HCT116 (cell line): ENCODE data around the gene RPRD1B. TPM values are rescaled to one million over a fixed set of nuclear protein-coding genes. Genes with fewer than 3 reads are reported as not detected.

Experiments used
- ATAC-seq: fragments of 200-7000 bp; cut with Tn5 transposase; 2 replicates; pipeline ENCODE4 v1.9.1; 2020; ENCODE audit warnings: mild to moderate bottlenecking, moderate library complexity
- BruUV-seq: library from RNA; stranded (reverse); fragments of 400-500 nt; replicated peaks from 2 replicates; lab custom pipeline; 2021; lab: Mats Ljungman, UMichigan
- CTCF ChIA-PET: fragments of 300-600 bp; sonication (Branson Sonifier 250); formaldehyde crosslinking; loops from one replicate; lab custom pipeline; 2021; ENCODE audit warnings: antibody characterized with exemption; lab: Charles Lee
- POLR2A ChIA-PET: fragments of 300-600, 350-600 bp; sonication (Branson Sonifier 250); formaldehyde crosslinking; loops from one replicate; lab custom pipeline; 2021; ENCODE audit warnings: antibody characterized with exemption; lab: Charles Lee
- RAD21 ChIA-PET, 2 experiments: fragments of 300-600 bp; sonication (Branson Sonifier 250); formaldehyde crosslinking; loops; one replicate each; lab custom pipeline; 2023; ENCODE audit warnings: low total read pairs in 2 of 2; ENCODE audit not compliant: uncharacterized antibody in 2 of 2, unreplicated experiment in 2 of 2, low non-redundant PET in 1 of 2; lab: Charles Lee
- DNase-seq: peaks from one replicate; pipeline ENCODE4 v3.0.0-alpha.2; 2010; ENCODE audit warnings: low read depth, low spot score
- H2AFZ ChIP-seq: fragments of 200-600 bp; shearing (Covaris generic), sonication (generic); 2 replicates; pipeline ENCODE4 v1.6.1; 2017; ENCODE audit warnings: low read depth, mixed run types, mixed read lengths, antibody characterized with exemption, low read length; ENCODE audit not compliant: poor library complexity, severe bottlenecking
- H3K27ac ChIP-seq: 2 replicates; pipeline ENCODE4 v1.5.1; 2012; ENCODE audit warnings: low read depth, low read length
- H3K27me3 ChIP-seq: fragments of 200-600 bp; sonication (generic); 2 replicates; pipeline ENCODE4 v1.6.1; 2016; ENCODE audit warnings: mixed run types, low read length, mixed read lengths; ENCODE audit not compliant: insufficient read depth
- H3K36me3 ChIP-seq, 2 experiments: fragments of 200-500 bp in 1 of 2; fragments of 200-600 bp in 1 of 2; sonication (Bioruptor generic) in 1 of 2; sonication (generic) in 1 of 2; 2 replicates each; pipeline versions ENCODE4 v1.5.1 to v1.6.1; 2014 to 2016; ENCODE audit warnings: low read length in 2 of 2, inconsistent platforms in 1 of 2, mixed read lengths in 1 of 2, mixed run types in 1 of 2; ENCODE audit not compliant: insufficient read depth in 2 of 2, control insufficient read depth in 1 of 2
- H3K4me1 ChIP-seq, 2 experiments: fragments of 200-600 bp in 1 of 2; sonication (generic) in 1 of 2; 2 replicates each; pipeline versions ENCODE4 v1.5.1 to v1.6.1; 2012 to 2017; ENCODE audit warnings: low read length in 2 of 2, inconsistent platforms in 1 of 2, mild to moderate bottlenecking in 1 of 2, mixed read lengths in 1 of 2, mixed run types in 1 of 2, moderate library complexity in 1 of 2; ENCODE audit not compliant: insufficient read depth in 2 of 2, control insufficient read depth in 1 of 2
- H3K4me2 ChIP-seq: fragments of 200-600 bp; sonication (generic); 2 replicates; pipeline ENCODE4 v1.6.1; 2017; ENCODE audit warnings: mixed run types, low read length, mixed read lengths
- H3K4me3 ChIP-seq, 2 experiments: fragments of 200-600 bp in 1 of 2; sonication (generic) in 1 of 2; replicated peaks in 1 of 2; 2 replicates each; pipeline ENCODE4 v1.5.1; 2011 to 2016; ENCODE audit warnings: low read length in 2 of 2, control low read depth in 1 of 2, low read depth in 1 of 2, mild to moderate bottlenecking in 1 of 2, mixed read lengths in 1 of 2, mixed run types in 1 of 2
- H3K79me2 ChIP-seq: fragments of 200-600 bp; sonication (generic); 2 replicates; pipeline ENCODE4 v1.6.1; 2017; ENCODE audit warnings: mild to moderate bottlenecking, mixed run types, low read length, moderate library complexity, mixed read lengths; ENCODE audit not compliant: insufficient read depth
- H3K9ac ChIP-seq: fragments of 200-600 bp; sonication (generic); 2 replicates; pipeline ENCODE4 v1.6.1; 2016; ENCODE audit warnings: low read length, mixed read lengths
- H3K9me2 ChIP-seq: fragments of 200-600 bp; sonication (generic), shearing (Covaris generic); 2 replicates; pipeline ENCODE4 v1.6.1; 2017; ENCODE audit warnings: mixed run types, mild to moderate bottlenecking, moderate library complexity; ENCODE audit not compliant: insufficient read depth
- H3K9me3 ChIP-seq, 2 experiments: fragments of 200-500 bp in 1 of 2; fragments of 200-600 bp in 1 of 2; sonication (Bioruptor generic) in 1 of 2; sonication (generic) in 1 of 2; 2 replicates each; pipeline ENCODE4 v1.6.1; 2014 to 2017; ENCODE audit warnings: low read length in 2 of 2, mixed read lengths in 2 of 2, inconsistent platforms in 1 of 2, low read depth in 1 of 2, mild to moderate bottlenecking in 1 of 2, mixed run types in 1 of 2, moderate library complexity in 1 of 2; ENCODE audit not compliant: control insufficient read depth in 1 of 2, insufficient read depth in 1 of 2
- H4K20me1 ChIP-seq: fragments of 200-600 bp; sonication (generic), shearing (Covaris generic); 2 replicates; pipeline ENCODE4 v1.6.1; 2017; ENCODE audit warnings: mixed run types, mild to moderate bottlenecking, moderate library complexity; ENCODE audit not compliant: insufficient read depth
- CBX3 ChIP-seq: IDR thresholded peaks from 2 replicates; pipeline ENCODE4 v1.6.1; 2012; ENCODE audit warnings: low read depth
- CEBPB ChIP-seq: IDR thresholded peaks from 2 replicates; pipeline ENCODE4 v1.6.1; 2012; ENCODE audit warnings: low read depth
- EGR1 ChIP-seq: IDR thresholded peaks from 2 replicates; pipeline ENCODE4 v1.6.1; 2012; ENCODE audit warnings: low read depth
- EZH2 ChIP-seq: fragments of 200-600 bp; sonication (generic); IDR thresholded peaks from 2 replicates; pipeline ENCODE4 v1.6.1; 2017; ENCODE audit warnings: antibody characterized with exemption, mixed run types
- EZH2phosphoT487 ChIP-seq: fragments of 200-600 bp; IDR thresholded peaks from 2 replicates; pipeline ENCODE4 v1.6.1; 2018; ENCODE audit warnings: antibody characterized with exemption, borderline replicate concordance
- FOSL1 ChIP-seq: IDR thresholded peaks from 2 replicates; pipeline ENCODE4 v1.6.1; 2012; ENCODE audit warnings: low read depth
- RAD21 ChIP-seq: IDR thresholded peaks from 2 replicates; pipeline ENCODE4 v1.6.1; 2012; ENCODE audit warnings: low read depth, mild to moderate bottlenecking
- SRF ChIP-seq: IDR thresholded peaks from 2 replicates; pipeline ENCODE4 v1.6.1; 2012; ENCODE audit warnings: low read depth
- YY1 ChIP-seq: IDR thresholded peaks from 2 replicates; pipeline ENCODE4 v1.6.1; 2011; ENCODE audit warnings: low read length, low read depth, moderate library complexity, mild to moderate bottlenecking; ENCODE audit not compliant: insufficient replicate concordance; ENCODE audit errors: extremely low read depth
- ZFX ChIP-seq: fragments of 450-650 bp; IDR thresholded peaks from 2 replicates; pipeline ENCODE4 v1.6.1; 2017
- ZNF274 ChIP-seq: fragments of 200-500 bp; sonication (Bioruptor generic); IDR thresholded peaks from 2 replicates; pipeline ENCODE4 v1.6.1; 2014; ENCODE audit warnings: mild to moderate bottlenecking, low read depth, low read length, inconsistent platforms
- intact Hi-C: fragments of 100-400 bp; cut with micrococcal nuclease; formaldehyde crosslinking; loops from 2 replicates; pipeline ENCODE4 v1.10.0; 2022
- total RNA-seq: library from RNA; stranded (reverse); gene quantifications from one replicate; pipeline ENCODE4 v1.2.1, GENCODE V29; 2021; ENCODE audit not compliant: unreplicated experiment
- TF ChIP-seq, protein P1 (sequence below), 3 experiments: fragments of 200-600 bp in 1 of 3; sonication (generic) in 1 of 3; IDR thresholded peaks in 2 of 3; conservative IDR thresholded peaks in 1 of 3; 2 replicates each; pipeline ENCODE4 v1.5.1; 2012 to 2017; ENCODE audit warnings: low read depth in 2 of 3, low read length in 2 of 3, antibody characterized with exemption in 1 of 3, borderline replicate concordance in 1 of 3, control low read depth in 1 of 3, mild to moderate bottlenecking in 1 of 3, mixed read lengths in 1 of 3, mixed run types in 1 of 3, moderate library complexity in 1 of 3; ENCODE audit not compliant: insufficient read depth in 1 of 3
- TF ChIP-seq, protein P2 (sequence below): IDR thresholded peaks from 2 replicates; pipeline ENCODE4 v1.6.1; 2012
- TF ChIP-seq, protein P3 (sequence below): IDR thresholded peaks from 2 replicates; pipeline ENCODE4 v1.6.1; 2011; ENCODE audit warnings: mild to moderate bottlenecking, low read length, moderate library complexity; ENCODE audit not compliant: insufficient replicate concordance; ENCODE audit errors: extremely low read depth

RPRD1B gene
- total RNA-seq, 1 experiment from 2014 or later, result 30.7 TPM

DNA sequence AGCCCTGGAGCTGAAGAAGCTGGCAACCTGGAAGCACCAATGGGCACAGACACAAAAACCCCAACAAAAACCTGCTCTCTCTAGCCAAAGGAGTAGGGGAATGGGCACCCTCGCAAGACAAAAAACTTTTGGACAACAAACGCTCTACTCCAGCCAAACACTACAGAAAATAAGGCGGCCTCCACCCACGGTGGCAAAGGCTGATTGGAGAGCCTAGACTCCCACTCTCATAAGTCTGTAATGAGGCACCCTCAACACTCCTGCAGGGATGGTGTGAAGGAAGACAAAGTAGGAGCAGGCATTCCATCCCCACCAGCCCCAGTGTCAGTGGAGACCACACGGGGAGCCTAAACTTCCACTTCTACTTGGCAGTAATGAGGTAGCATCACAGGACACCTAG is 9.1 kb upstream of the RPRD1B start (continued):
- no peak for TF ChIP-seq CEBPB
- TF ChIP-seq EZH2phosphoT487, result no peak
- TF ChIP-seq, protein P1, sequence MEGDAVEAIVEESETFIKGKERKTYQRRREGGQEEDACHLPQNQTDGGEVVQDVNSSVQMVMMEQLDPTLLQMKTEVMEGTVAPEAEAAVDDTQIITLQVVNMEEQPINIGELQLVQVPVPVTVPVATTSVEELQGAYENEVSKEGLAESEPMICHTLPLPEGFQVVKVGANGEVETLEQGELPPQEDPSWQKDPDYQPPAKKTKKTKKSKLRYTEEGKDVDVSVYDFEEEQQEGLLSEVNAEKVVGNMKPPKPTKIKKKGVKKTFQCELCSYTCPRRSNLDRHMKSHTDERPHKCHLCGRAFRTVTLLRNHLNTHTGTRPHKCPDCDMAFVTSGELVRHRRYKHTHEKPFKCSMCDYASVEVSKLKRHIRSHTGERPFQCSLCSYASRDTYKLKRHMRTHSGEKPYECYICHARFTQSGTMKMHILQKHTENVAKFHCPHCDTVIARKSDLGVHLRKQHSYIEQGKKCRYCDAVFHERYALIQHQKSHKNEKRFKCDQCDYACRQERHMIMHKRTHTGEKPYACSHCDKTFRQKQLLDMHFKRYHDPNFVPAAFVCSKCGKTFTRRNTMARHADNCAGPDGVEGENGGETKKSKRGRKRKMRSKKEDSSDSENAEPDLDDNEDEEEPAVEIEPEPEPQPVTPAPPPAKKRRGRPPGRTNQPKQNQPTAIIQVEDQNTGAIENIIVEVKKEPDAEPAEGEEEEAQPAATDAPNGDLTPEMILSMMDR (IDR thresholded peaks at IDR 0.05 in 2 of 3, conservative IDR thresholded peaks at IDR 0.05 in 1 of 3; ENCODE audit: borderline replicate concordance in 1 of 3, insufficient read depth in 1 of 3, low read depth in 2 of 3, low read length in 2 of 3), result no peak
- no peak for TF ChIP-seq YY1
- no peak for TF ChIP-seq CBX3

DNA sequence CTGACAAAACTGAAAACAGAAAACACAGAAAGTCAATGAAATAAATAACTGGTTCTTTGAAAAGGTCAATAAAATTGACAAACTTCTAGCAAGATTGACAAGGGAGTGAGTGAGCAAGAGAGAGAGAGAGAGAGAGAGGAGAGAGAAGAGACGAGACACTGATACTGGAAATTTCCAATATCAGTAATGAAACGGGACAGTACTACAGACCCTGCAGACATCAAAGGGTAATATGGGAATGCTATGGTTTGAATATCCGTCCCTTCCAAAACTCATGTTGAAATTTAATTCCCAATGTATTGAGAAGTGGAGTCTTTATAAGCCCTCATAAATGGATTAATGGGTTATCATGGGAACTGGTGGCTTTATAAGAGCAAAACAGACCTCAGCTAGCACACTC is 4.1 kb upstream of the RPRD1B start:
- H3K27ac ChIP-seq, result no peak overlapping the region
- ATAC-seq (no peak), DNase-seq (no peak)
- ChIA-PET CTCF (interaction anchor here (0.6 kb wide), 1 partner anchor 23 kb away, joined by 5 read pairs; no protein-coding TSS in a partner anchor), RAD21 (no interaction called here), POLR2A (no interaction called here)
- no peak overlapping the region for H3K4me3 ChIP-seq
- no peak overlapping the region for H2AFZ ChIP-seq
- H3K4me1 ChIP-seq, result peaks cover 6 to 18% of the 10 kb centered on the region in 2 experiments; a peak in 3 of 4 replicates
- no peak overlapping the region for H3K9ac ChIP-seq
- intact Hi-C loops, result no loop called here
- H4K20me1 ChIP-seq, result peaks cover 12% of the 10 kb centered on the region; the same call in 1 of the 2 replicates
- no TSS peak for BruUV-seq
- H3K9me3 ChIP-seq, result no peaks in the 10 kb centered on the region
- H3K27me3 ChIP-seq, result no peaks in the 10 kb centered on the region
- H3K79me2 ChIP-seq, result peaks cover 98% of the 10 kb centered on the region
- no peak overlapping the region for H3K4me2 ChIP-seq
- TF ChIP-seq EZH2 (no peak), EGR1 (no peak), CBX3 (no peak), FOSL1 (no peak), RAD21 (no peak), SRF (no peak), ZNF274 (no peak), ZFX (no peak), YY1 (no peak)
- TF ChIP-seq, protein P2, sequence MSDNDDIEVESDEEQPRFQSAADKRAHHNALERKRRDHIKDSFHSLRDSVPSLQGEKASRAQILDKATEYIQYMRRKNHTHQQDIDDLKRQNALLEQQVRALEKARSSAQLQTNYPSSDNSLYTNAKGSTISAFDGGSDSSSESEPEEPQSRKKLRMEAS, result no peak
- TF ChIP-seq, protein P1 (IDR thresholded peaks at IDR 0.05 in 2 of 3, conservative IDR thresholded peaks at IDR 0.05 in 1 of 3; ENCODE audit: borderline replicate concordance in 1 of 3, insufficient read depth in 1 of 3, low read depth in 2 of 3, low read length in 2 of 3), result no peak
- TF ChIP-seq, protein P3, sequence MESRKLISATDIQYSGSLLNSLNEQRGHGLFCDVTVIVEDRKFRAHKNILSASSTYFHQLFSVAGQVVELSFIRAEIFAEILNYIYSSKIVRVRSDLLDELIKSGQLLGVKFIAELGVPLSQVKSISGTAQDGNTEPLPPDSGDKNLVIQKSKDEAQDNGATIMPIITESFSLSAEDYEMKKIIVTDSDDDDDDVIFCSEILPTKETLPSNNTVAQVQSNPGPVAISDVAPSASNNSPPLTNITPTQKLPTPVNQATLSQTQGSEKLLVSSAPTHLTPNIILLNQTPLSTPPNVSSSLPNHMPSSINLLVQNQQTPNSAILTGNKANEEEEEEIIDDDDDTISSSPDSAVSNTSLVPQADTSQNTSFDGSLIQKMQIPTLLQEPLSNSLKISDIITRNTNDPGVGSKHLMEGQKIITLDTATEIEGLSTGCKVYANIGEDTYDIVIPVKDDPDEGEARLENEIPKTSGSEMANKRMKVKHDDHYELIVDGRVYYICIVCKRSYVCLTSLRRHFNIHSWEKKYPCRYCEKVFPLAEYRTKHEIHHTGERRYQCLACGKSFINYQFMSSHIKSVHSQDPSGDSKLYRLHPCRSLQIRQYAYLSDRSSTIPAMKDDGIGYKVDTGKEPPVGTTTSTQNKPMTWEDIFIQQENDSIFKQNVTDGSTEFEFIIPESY, result no peak
- TF ChIP-seq, all 23 proteins: peak for 0
- no peaks in the 10 kb centered on the region for H3K9me2 ChIP-seq
- no peaks in the 10 kb centered on the region for H3K36me3 ChIP-seq
